ENCODE data around the gene MS4A4A.
"Not testable (repeated sequence)": the region's sequence is repeated elsewhere in the genome, so short reads cannot be mapped to it uniquely, and the experiment has no call there.

Gene MS4A4A

GRCh38 chr11:60280412-60280811, at the start of gene MS4A4A:
Gene MS4A4A, plus strand, starts transcription at chr11:60280666. Its CDS starts 10 bp downstream, at chr11:60280676.
- DNase-seq (ENCODE audit: extremely low spot score, insufficient read length, low read depth) (no peak), FAIRE-seq (no peak)

GRCh38 chr11:60230681-60231080, 49.8 kb upstream of the MS4A4A start:
- DNase-seq (ENCODE audit: extremely low spot score, insufficient read length, low read depth) (no peak), FAIRE-seq (no peak)

GRCh38 chr11:60235321-60235720, 45.1 kb upstream of the MS4A4A start:
- FAIRE-seq: no peak

GRCh38 chr11:60240662-60241061, 39.8 kb upstream of the MS4A4A start:
- DNase-seq (ENCODE audit: extremely low spot score, insufficient read length, low read depth): no peak
- no peak for FAIRE-seq

More at GRCh38 chr11:60235321-60235720, 45.1 kb upstream of the MS4A4A start:
- DNase-seq (ENCODE audit: extremely low spot score, insufficient read length, low read depth): no peak

- FAIRE-seq: no peak
Measured at GRCh38 chr11:60241786-60242185, 38.7 kb upstream of the MS4A4A start.

GRCh38 chr11:60242740-60243239, 37.7 kb upstream of the MS4A4A start, which contains the start of gene MS4A4E:
Gene MS4A4E, minus strand, starts transcription at chr11:60243137. Its CDS starts 13,082 bp downstream, at chr11:60230055.
- FAIRE-seq: no peak
- DNase-seq (ENCODE audit: extremely low spot score, insufficient read length, low read depth): no peak

More at GRCh38 chr11:60241786-60242185, 38.7 kb upstream of the MS4A4A start:
- no peak for DNase-seq (ENCODE audit: extremely low spot score, insufficient read length, low read depth)

- DNase-seq (ENCODE audit: extremely low spot score, insufficient read length, low read depth) (no peak), FAIRE-seq (no peak)
Measured at GRCh38 chr11:60251485-60252212, 28.8 kb upstream of the MS4A4A start.

GRCh38 chr11:60252213-60253108, 28.0 kb upstream of the MS4A4A start:
- DNase-seq (ENCODE audit: extremely low spot score, insufficient read length, low read depth) (no peak), FAIRE-seq (no peak)

- no peak for DNase-seq (ENCODE audit: extremely low spot score, insufficient read length, low read depth)
- no peak for FAIRE-seq
Measured at GRCh38 chr11:60257956-60258722, 22.3 kb upstream of the MS4A4A start.

- no peak for DNase-seq (ENCODE audit: extremely low spot score, insufficient read length, low read depth)
- no peak for FAIRE-seq
Measured at GRCh38 chr11:60261014-60261413, 19.5 kb upstream of the MS4A4A start.

GRCh38 chr11:60263402-60263801, 17.1 kb upstream of the MS4A4A start:
- no peak for FAIRE-seq
- DNase-seq (ENCODE audit: extremely low spot score, insufficient read length, low read depth): no peak

- FAIRE-seq: no peak
- DNase-seq (ENCODE audit: extremely low spot score, insufficient read length, low read depth): no peak
Measured at GRCh38 chr11:60264644-60265043, 15.8 kb upstream of the MS4A4A start.

GRCh38 chr11:60265373-60266214, 14.9 kb upstream of the MS4A4A start:
- DNase-seq (ENCODE audit: extremely low spot score, insufficient read length, low read depth): peak; percentile 20
- peak; percentile 77 for FAIRE-seq

- DNase-seq (ENCODE audit: extremely low spot score, insufficient read length, low read depth): no peak
Measured at GRCh38 chr11:60274416-60274815, 6.0 kb upstream of the MS4A4A start.

GRCh38 chr11:60281485-60281884, 1.0 kb downstream of the MS4A4A start:
- DNase-seq (ENCODE audit: extremely low spot score, insufficient read length, low read depth) (no peak), FAIRE-seq (no peak)

More at GRCh38 chr11:60274416-60274815, 6.0 kb upstream of the MS4A4A start:
- FAIRE-seq: no peak

- FAIRE-seq: no peak
- DNase-seq (ENCODE audit: extremely low spot score, insufficient read length, low read depth): no peak
Measured at GRCh38 chr11:60282286-60282685, 1.8 kb downstream of the MS4A4A start.

GRCh38 chr11:60285411-60286126, 5.1 kb downstream of the MS4A4A start:
- DNase-seq (ENCODE audit: extremely low spot score, insufficient read length, low read depth); FAIRE-seq: not testable (repeated sequence)

- FAIRE-seq: no peak
- no peak for DNase-seq (ENCODE audit: extremely low spot score, insufficient read length, low read depth)
Measured at GRCh38 chr11:60288531-60288930, 8.1 kb downstream of the MS4A4A start.

Measured in GM18507 (cell line).